DOHH2 (cell line): ENCODE results near the gene PARP8.

ENCODE experiments used
- EZH2phosphoT487 ChIP-seq: fragments of 200-600 bp; sonication (generic); IDR thresholded peaks from 2 replicates; pipeline ENCODE4 v1.6.1; 2017; ENCODE audit warnings: borderline replicate concordance, mild to moderate bottlenecking, antibody characterized with exemption, low read length, moderate library complexity, mixed read lengths
- TF ChIP-seq, protein P1 (sequence below): fragments of 200-600 bp; sonication (generic); IDR thresholded peaks from one replicate; pipeline ENCODE4 v1.5.1; 2014; ENCODE audit warnings: antibody characterized with exemption, mild to moderate bottlenecking, low read depth, low read length; ENCODE audit not compliant: poor library complexity, severe bottlenecking

- TF ChIP-seq, protein P1, sequence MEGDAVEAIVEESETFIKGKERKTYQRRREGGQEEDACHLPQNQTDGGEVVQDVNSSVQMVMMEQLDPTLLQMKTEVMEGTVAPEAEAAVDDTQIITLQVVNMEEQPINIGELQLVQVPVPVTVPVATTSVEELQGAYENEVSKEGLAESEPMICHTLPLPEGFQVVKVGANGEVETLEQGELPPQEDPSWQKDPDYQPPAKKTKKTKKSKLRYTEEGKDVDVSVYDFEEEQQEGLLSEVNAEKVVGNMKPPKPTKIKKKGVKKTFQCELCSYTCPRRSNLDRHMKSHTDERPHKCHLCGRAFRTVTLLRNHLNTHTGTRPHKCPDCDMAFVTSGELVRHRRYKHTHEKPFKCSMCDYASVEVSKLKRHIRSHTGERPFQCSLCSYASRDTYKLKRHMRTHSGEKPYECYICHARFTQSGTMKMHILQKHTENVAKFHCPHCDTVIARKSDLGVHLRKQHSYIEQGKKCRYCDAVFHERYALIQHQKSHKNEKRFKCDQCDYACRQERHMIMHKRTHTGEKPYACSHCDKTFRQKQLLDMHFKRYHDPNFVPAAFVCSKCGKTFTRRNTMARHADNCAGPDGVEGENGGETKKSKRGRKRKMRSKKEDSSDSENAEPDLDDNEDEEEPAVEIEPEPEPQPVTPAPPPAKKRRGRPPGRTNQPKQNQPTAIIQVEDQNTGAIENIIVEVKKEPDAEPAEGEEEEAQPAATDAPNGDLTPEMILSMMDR, result no peak
- TF ChIP-seq EZH2phosphoT487, result no peak
These were observed 1.5 kb downstream of the PARP8 start for GRCh38 chr5:50667653-50668595.
